Measurements from ENCODE around the gene GPR108.

GRCh38 chr19:6761053-6761676, 23.8 kb upstream of the GPR108 start:
- TF ChIP-seq CTCF (IDR thresholded peaks at IDR 0.05), result no peak
- no peak for TF ChIP-seq SIN3A (IDR thresholded peaks at IDR 0.05; ENCODE audit: borderline replicate concordance, insufficient read depth, low read depth, low read length)
- no peak for TF ChIP-seq POLR2AphosphoS5 (IDR thresholded peaks at IDR 0.05; ENCODE audit: low read depth, low read length)
- no peak for TF ChIP-seq TCF7L2 (IDR thresholded peaks at IDR 0.05; ENCODE audit: low read depth, low read length)
